Measurements from ENCODE around the gene WDR86. TPM values are rescaled to one million over a fixed set of nuclear protein-coding genes. Genes with fewer than 3 reads are reported as not detected.

WDR86 gene
- total and polyA plus RNA-seq, 2 of the 8 experiments (the other 6 are each of a cell fraction or from before 2014, with no cell fraction given) = 12.7 to 15.8 TPM

DNA sequence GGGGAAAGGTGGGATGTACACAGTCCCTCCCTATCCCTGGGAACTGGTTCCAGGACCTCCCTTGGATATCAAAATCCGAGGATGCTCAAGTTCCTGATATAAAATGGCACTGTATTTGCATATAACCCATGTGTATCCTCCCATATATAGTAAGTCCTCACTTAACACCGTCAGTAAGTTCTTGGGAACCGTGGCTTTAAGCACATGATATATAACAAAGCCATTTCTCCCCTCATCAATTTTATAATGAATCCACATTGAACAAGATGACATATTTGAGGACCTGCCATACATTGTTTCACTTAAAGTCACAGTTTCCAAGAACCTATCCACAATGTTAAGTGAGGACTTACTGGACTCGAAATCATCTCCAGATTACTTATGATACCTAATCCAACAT lies 24.7 kb upstream of the WDR86 start:
- no peak overlapping the region for H2BK120ac ChIP-seq (replicated peaks; ENCODE audit: low read depth, low read length)
- H3K27ac ChIP-seq (ENCODE audit: low read depth, low read length) = no peak overlapping the region
- no peak overlapping the region for H3K4me3 ChIP-seq (ENCODE audit: extremely low read depth in 1 of 4, insufficient read depth in 2 of 4, low read depth in 3 of 4, low read length in 4 of 4)
- H2BK20ac ChIP-seq (ENCODE audit: low read length) = no peak overlapping the region
- no peak overlapping the region for H3K4me2 ChIP-seq (ENCODE audit: insufficient read depth in 1 of 2, low read depth in 2 of 2, low read length in 2 of 2)
- no peak overlapping the region for H3K18ac ChIP-seq (ENCODE audit: extremely low read depth, low read length)
- no peaks in the 10 kb centered on the region for H3K79me2 ChIP-seq (ENCODE audit: control insufficient read depth in 1 of 2, insufficient read depth in 2 of 2, low read length in 2 of 2)
- DNase-seq (ENCODE audit: low read depth in 1 of 2, low spot score in 2 of 2) (no peak), FAIRE-seq (no peak)
- no peak overlapping the region for H2AK5ac ChIP-seq (ENCODE audit: low read depth, low read length)
- H2BK12ac ChIP-seq (ENCODE audit: low read depth, low read length) = no peak overlapping the region
- H3K56ac ChIP-seq (replicated peaks; ENCODE audit: insufficient read length, low read depth, low read length) = no peak overlapping the region
- peaks cover 0 to 13% (median 7%) of the 10 kb centered on the region in 4 experiments; a peak in 6 of 7 replicates for H3K4me1 ChIP-seq (replicated peaks in 1 of 4; ENCODE audit: control insufficient read depth in 3 of 4, insufficient read depth in 4 of 4, low read length in 3 of 4)
- H3K4ac ChIP-seq (replicated peaks; ENCODE audit: insufficient read length, low read depth, low read length) = no peak overlapping the region
- H2BK5ac ChIP-seq (ENCODE audit: low read depth, low read length) = no peak overlapping the region
- no peaks in the 10 kb centered on the region; the same call in 1 of the 2 replicates for H3K79me1 ChIP-seq (ENCODE audit: low read depth, low read length)
- H3K9me3 ChIP-seq (ENCODE audit: insufficient read depth in 2 of 2, low read depth in 1 of 2, low read length in 1 of 2) = no peaks in the 10 kb centered on the region
- peaks cover 0 to 7% (median 6%) of the 10 kb centered on the region in 4 experiments; a peak in 4 of 7 replicates for H3K27me3 ChIP-seq (replicated peaks in 1 of 4; ENCODE audit: control insufficient read depth in 3 of 4, extremely low read depth in 1 of 4, insufficient read depth in 3 of 4, low read length in 3 of 4)
- H3K23ac ChIP-seq (ENCODE audit: insufficient read length) = no peak overlapping the region
- no peak overlapping the region for H4K5ac ChIP-seq (ENCODE audit: insufficient read length, low read depth, low read length)
- WGBS, 2 experiments (ENCODE audit: extremely low coverage in 1 of 2, insufficient coverage in 1 of 2, insufficient read length in 1 of 2, insufficient replicate concordance in 2 of 2, low coverage in 1 of 2, low lambda C conversion rate in 2 of 2, missing lambda C conversion rate in 1 of 2) = 90% methylated on average over 4 of the region's 4 CpGs; no CpG with 5 or more reads in 1 of the 2 experiments
- H3K36me3 ChIP-seq (ENCODE audit: control insufficient read depth in 2 of 4, insufficient read depth in 4 of 4, low read length in 3 of 4) = no peaks in the 10 kb centered on the region
- H3K9ac ChIP-seq (replicated peaks in 1 of 4; ENCODE audit: extremely low read depth in 1 of 4, low read depth in 3 of 4, low read length in 3 of 4) = no peak overlapping the region
- no peaks in the 10 kb centered on the region for H4K20me1 ChIP-seq (replicated peaks in 1 of 2; ENCODE audit: control insufficient read depth in 1 of 2, insufficient read depth in 2 of 2, low read length in 2 of 2)
- no peak overlapping the region for H2AFZ ChIP-seq (ENCODE audit: low read length)
- no peak overlapping the region for H2BK15ac ChIP-seq (ENCODE audit: low read length)
- ChIA-PET POLR2A (ENCODE audit: partially characterized antibody) (interaction anchor here (1.1 kb wide), 1 partner anchor 8 kb away, joined by 3 read pairs; no protein-coding TSS in a partner anchor), CTCF (ENCODE audit: partially characterized antibody) (interaction anchor here (0.6 to 4.2 kb wide), 8 partner anchors 11 to 299 kb away, joined by 3 to 24 read pairs (median 4); no protein-coding TSS in a partner anchor)
- H4K91ac ChIP-seq (replicated peaks; ENCODE audit: insufficient read length, low read length) = no peak overlapping the region
- H3K23me2 ChIP-seq (ENCODE audit: low read depth, low read length) = no peaks in the 10 kb centered on the region; the same call in 1 of the 2 replicates
- no peak overlapping the region for H3K14ac ChIP-seq (ENCODE audit: insufficient read length)
- no peak overlapping the region for H4K8ac ChIP-seq (ENCODE audit: extremely low read depth, insufficient read depth, low read length)
- TF ChIP-seq RXRA (IDR thresholded peaks at IDR 0.05; ENCODE audit: insufficient read depth, low read depth, low read length) (no peak), CHD2 (IDR thresholded peaks at IDR 0.05; ENCODE audit: low read length) (no peak), BACH1 (IDR thresholded peaks at IDR 0.05; ENCODE audit: low read length) (no peak), GABPA (IDR thresholded peaks at IDR 0.05; ENCODE audit: borderline replicate concordance, insufficient read depth, low read length) (no peak)
